Liver (tissue), 9 donors: Measurements from ENCODE around the gene CDH13. TPM values are rescaled to one million over a fixed set of nuclear protein-coding genes. Genes with fewer than 3 reads are reported as not detected.
A peak's percentile ranks its signal among the peaks of the same experiment; 100 is the strongest.

ENCODE experiments used
- DNase-seq: peaks from one replicate; pipeline ENCODE4 v3.0.0-alpha.2; 2017; ENCODE audit warnings: low spot score
- H3K27ac ChIP-seq, 2 donors: one replicate each; pipeline ENCODE4 v1.7.0; 2013; ENCODE audit warnings: inconsistent platforms in 2 of 2, low read length in 2 of 2, control low read depth in 1 of 2, low read depth in 1 of 2, mild to moderate bottlenecking in 1 of 2
- H3K27me3 ChIP-seq, 4 donors: one replicate each; pipeline versions ENCODE4 v1.6.1 to v1.7.0; 2013; ENCODE audit warnings: low read length in 3 of 4, inconsistent platforms in 1 of 4, mild to moderate bottlenecking in 1 of 4, moderate library complexity in 1 of 4; ENCODE audit not compliant: control insufficient read depth in 4 of 4, insufficient read depth in 4 of 4
- H3K36me3 ChIP-seq, 4 donors: one replicate each; pipeline versions ENCODE4 v1.6.1 to v1.7.0; 2013; ENCODE audit warnings: low read length in 3 of 4, mild to moderate bottlenecking in 3 of 4, low read depth in 1 of 4, moderate library complexity in 1 of 4; ENCODE audit not compliant: control insufficient read depth in 4 of 4, insufficient read depth in 3 of 4
- H3K4me1 ChIP-seq, 4 donors: one replicate each; pipeline versions ENCODE4 v1.6.1 to v1.7.0; 2013; ENCODE audit warnings: low read length in 3 of 4, mild to moderate bottlenecking in 3 of 4, moderate library complexity in 1 of 4; ENCODE audit not compliant: control insufficient read depth in 4 of 4, insufficient read depth in 4 of 4
- H3K4me3 ChIP-seq, 3 donors: one replicate each; pipeline versions ENCODE4 v1.6.1 to v1.7.0; 2013; ENCODE audit warnings: low read length in 3 of 3, control low read depth in 1 of 3, low read depth in 1 of 3, mild to moderate bottlenecking in 1 of 3
- H3K9ac ChIP-seq, 2 donors: one replicate each; pipeline ENCODE4 v1.7.0; 2013; ENCODE audit warnings: low read length in 2 of 2, mild to moderate bottlenecking in 2 of 2, moderate library complexity in 2 of 2, control low read depth in 1 of 2, low read depth in 1 of 2
- H3K9me3 ChIP-seq, 4 donors: one replicate each; pipeline versions ENCODE4 v1.6.1 to v1.7.0; 2013; ENCODE audit warnings: low read length in 3 of 4; ENCODE audit not compliant: control insufficient read depth in 4 of 4
- ATF3 ChIP-seq: IDR thresholded peaks from 2 replicates; pipeline ENCODE4 v1.6.1; 2016; ENCODE audit warnings: antibody characterized with exemption
- EGR1 ChIP-seq, 2 donors: IDR thresholded peaks; 2 replicates each; pipeline ENCODE4 v1.6.1; 2016 to 2018; ENCODE audit warnings: antibody characterized with exemption in 2 of 2, low read depth in 2 of 2
- FOXA1 ChIP-seq: IDR thresholded peaks from 2 replicates; pipeline ENCODE4 v1.6.1; 2016; ENCODE audit warnings: antibody characterized with exemption
- FOXA2 ChIP-seq: IDR thresholded peaks from 2 replicates; pipeline ENCODE4 v1.6.1; 2016; ENCODE audit warnings: antibody characterized with exemption
- GABPA ChIP-seq, 2 donors: IDR thresholded peaks in 1 of 2; conservative IDR thresholded peaks in 1 of 2; 2 replicates each; pipeline ENCODE4 v1.6.1; 2016; ENCODE audit warnings: antibody characterized with exemption in 2 of 2, mild to moderate bottlenecking in 1 of 2, moderate library complexity in 1 of 2
- HNF4A ChIP-seq, 2 donors: conservative IDR thresholded peaks; 2 replicates each; pipeline ENCODE4 v1.6.1; 2016; ENCODE audit warnings: antibody characterized with exemption in 2 of 2, mild to moderate bottlenecking in 2 of 2
- JUND ChIP-seq, 2 donors: IDR thresholded peaks; 2 replicates each; pipeline ENCODE4 v1.6.1; 2016; ENCODE audit warnings: antibody characterized with exemption in 2 of 2
- NR2F2 ChIP-seq: IDR thresholded peaks from 2 replicates; pipeline ENCODE4 v1.6.1; 2016; ENCODE audit warnings: antibody characterized with exemption
- RAD21 ChIP-seq, 2 donors: IDR thresholded peaks; 2 replicates each; pipeline ENCODE4 v1.6.1; 2016; ENCODE audit warnings: antibody characterized with exemption in 2 of 2, mild to moderate bottlenecking in 2 of 2
- REST ChIP-seq: IDR thresholded peaks from 2 replicates; pipeline ENCODE4 v1.6.1; 2016; ENCODE audit warnings: antibody characterized with exemption, mild to moderate bottlenecking
- SP1 ChIP-seq: IDR thresholded peaks from 2 replicates; pipeline ENCODE4 v1.6.1; 2018; ENCODE audit warnings: antibody characterized with exemption, mild to moderate bottlenecking
- TAF1 ChIP-seq: conservative IDR thresholded peaks from 2 replicates; pipeline ENCODE4 v1.6.1; 2016; ENCODE audit warnings: antibody characterized with exemption, mild to moderate bottlenecking
- ZBTB33 ChIP-seq: IDR thresholded peaks from 2 replicates; pipeline ENCODE4 v1.6.1; 2016; ENCODE audit warnings: antibody characterized with exemption
- WGBS: extraction: QIAGEN DNeasy Blood & Tissue Kit; methylation state at CpG from one replicate; pipeline ENCODE4 v1.1.7; 2013; 5-methylcytosine and 5-hydroxymethylcytosine counted together
- polyA plus RNA-seq, 2 donors: library from polyadenylated mRNA; stranded (reverse) in 1 of 2; unstranded in 1 of 2; fragments of 200-250 nt in 1 of 2; fragments of >200 nt in 1 of 2; fragmentation: Nextera tagmentation in 1 of 2; extraction: Ambion mirVana in 1 of 2; gene quantifications; one replicate each; pipeline versions ENCODE4 v1.2.1 to v1.2.3, GENCODE V29; 2013 to 2015
- total RNA-seq, 2 donors: library from RNA; depleted of rRNA; stranded (reverse); fragments of >200 nt; gene quantifications; one replicate each; pipeline ENCODE4 v1.2.3, GENCODE V29; 2014
- TF ChIP-seq, protein P1 (sequence below): IDR thresholded peaks from 2 replicates; pipeline ENCODE4 v1.6.1; 2016; ENCODE audit warnings: antibody characterized with exemption
- TF ChIP-seq, protein P2 (sequence below): fragments of 150-350 bp; IDR thresholded peaks from 2 replicates; pipeline ENCODE4 v1.5.1; 2017; ENCODE audit warnings: improper control_type of control experiment, low read depth, low read length; ENCODE audit not compliant: missing input control
- donor health status: healthy.
- donor health status: healthy.
- donor health status: healthy.
- donor health status: healthy.
- donor health status: healthy.

Gene CDH13
- total and polyA plus RNA-seq, 4 donors: 0.21 to 1.5 (median 0.58) TPM

DNA sequence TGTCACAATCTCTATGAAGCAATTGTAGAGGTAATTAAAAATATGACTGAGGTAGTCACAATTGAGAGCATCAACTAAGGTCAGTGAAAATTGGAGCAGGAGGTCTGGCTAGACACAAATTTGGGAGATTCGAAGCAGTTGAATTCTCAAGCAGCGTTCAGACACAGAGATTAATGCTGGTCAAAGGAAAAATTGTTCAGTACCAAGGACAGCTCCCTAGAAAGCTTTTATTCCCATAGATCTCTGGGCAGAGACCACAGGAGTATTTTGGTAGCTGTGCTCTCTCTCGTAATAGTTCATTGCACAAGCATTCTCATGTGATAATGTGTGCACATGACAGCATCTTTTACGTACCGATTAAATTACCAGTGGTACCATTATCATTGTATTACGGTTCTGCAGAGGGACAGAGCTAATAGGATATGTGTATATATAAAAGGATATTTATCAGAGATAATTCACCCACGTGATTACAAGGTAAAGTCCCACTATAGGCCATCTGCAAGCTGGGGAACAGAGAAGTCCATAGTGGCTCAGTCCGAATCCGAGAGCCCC, 793.5 kb downstream of the CDH13 start:
- H3K27me3 ChIP-seq: peaks cover 0 to 2% (median 0%) of the 10 kb centered on the region in 4 donors
- no peaks in the 10 kb centered on the region for H3K36me3 ChIP-seq
- H3K4me1 ChIP-seq: no peaks in the 10 kb centered on the region
- peak; percentile 99 for TF ChIP-seq REST
- TF ChIP-seq TAF1: no peak
- no peak for TF ChIP-seq RAD21 (IDR thresholded peaks at IDR 0.05)
- DNase-seq: no peak
- no peaks in the 10 kb centered on the region for H3K9me3 ChIP-seq
- WGBS: 62% methylated on average over 9 of the region's 9 CpGs
- H3K9ac ChIP-seq: no peak overlapping the region
- no peak overlapping the region for H3K27ac ChIP-seq
- H3K4me3 ChIP-seq: no peak overlapping the region

GRCh38 chr16:83433201-83433600, 806.4 kb downstream of the CDH13 start:
- no peaks in the 10 kb centered on the region for H3K36me3 ChIP-seq
- 65% methylated on average over 3 of the region's 3 CpGs for WGBS
- peaks cover 0 to 4% (median 0%) of the 10 kb centered on the region in 4 donors for H3K27me3 ChIP-seq
- no peak for DNase-seq
- no peak overlapping the region for H3K9ac ChIP-seq
- no peaks in the 10 kb centered on the region for H3K9me3 ChIP-seq
- no peak overlapping the region for H3K27ac ChIP-seq
- no peak overlapping the region for H3K4me3 ChIP-seq
- H3K4me1 ChIP-seq: no peaks in the 10 kb centered on the region
- TF ChIP-seq, protein P1, sequence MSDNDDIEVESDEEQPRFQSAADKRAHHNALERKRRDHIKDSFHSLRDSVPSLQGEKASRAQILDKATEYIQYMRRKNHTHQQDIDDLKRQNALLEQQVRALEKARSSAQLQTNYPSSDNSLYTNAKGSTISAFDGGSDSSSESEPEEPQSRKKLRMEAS: no peak
- TF ChIP-seq GABPA (IDR thresholded peaks at IDR 0.05 in 1 of 2, conservative IDR thresholded peaks at IDR 0.05 in 1 of 2): no peak
- TF ChIP-seq HNF4A (conservative IDR thresholded peaks at IDR 0.05): no peak
- TF ChIP-seq JUND (IDR thresholded peaks at IDR 0.05): no peak
- no peak for TF ChIP-seq EGR1 (IDR thresholded peaks at IDR 0.05; ENCODE audit: low read depth in 2 of 2)
- no peak for TF ChIP-seq SP1
- no peak for TF ChIP-seq FOXA1
- no peak for TF ChIP-seq ATF3
- no peak for TF ChIP-seq NR2F2

DNA sequence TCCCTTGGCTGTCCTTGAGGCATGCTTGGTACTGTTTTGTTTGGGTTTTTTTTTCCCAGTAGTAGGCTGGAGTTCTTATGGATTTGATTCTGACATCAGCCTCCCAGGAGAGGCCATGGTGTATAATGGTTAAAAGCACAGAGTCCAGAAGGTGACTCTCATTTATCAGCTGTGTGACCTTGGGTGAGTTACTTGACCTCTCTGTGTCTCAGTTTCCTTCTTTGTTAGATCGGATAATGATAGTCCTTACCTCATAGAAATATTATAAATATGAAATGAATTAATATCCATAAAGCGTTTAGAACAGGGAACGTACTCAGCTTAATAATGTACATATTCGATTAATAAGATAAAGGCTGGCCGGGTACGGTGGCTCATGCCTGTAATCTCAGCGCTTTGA, 810.3 kb downstream of the CDH13 start:
- TF ChIP-seq, protein P1: no peak
- TF ChIP-seq FOXA1: no peak
- no peak for TF ChIP-seq ZBTB33
- no peak for TF ChIP-seq EGR1 (IDR thresholded peaks at IDR 0.05; ENCODE audit: low read depth in 2 of 2)
- no peak for TF ChIP-seq GABPA (IDR thresholded peaks at IDR 0.05 in 1 of 2, conservative IDR thresholded peaks at IDR 0.05 in 1 of 2)
- no peak for TF ChIP-seq FOXA2
- no peak for TF ChIP-seq TAF1
- TF ChIP-seq HNF4A (conservative IDR thresholded peaks at IDR 0.05): no peak
- no peak for TF ChIP-seq NR2F2
- TF ChIP-seq, protein P2, sequence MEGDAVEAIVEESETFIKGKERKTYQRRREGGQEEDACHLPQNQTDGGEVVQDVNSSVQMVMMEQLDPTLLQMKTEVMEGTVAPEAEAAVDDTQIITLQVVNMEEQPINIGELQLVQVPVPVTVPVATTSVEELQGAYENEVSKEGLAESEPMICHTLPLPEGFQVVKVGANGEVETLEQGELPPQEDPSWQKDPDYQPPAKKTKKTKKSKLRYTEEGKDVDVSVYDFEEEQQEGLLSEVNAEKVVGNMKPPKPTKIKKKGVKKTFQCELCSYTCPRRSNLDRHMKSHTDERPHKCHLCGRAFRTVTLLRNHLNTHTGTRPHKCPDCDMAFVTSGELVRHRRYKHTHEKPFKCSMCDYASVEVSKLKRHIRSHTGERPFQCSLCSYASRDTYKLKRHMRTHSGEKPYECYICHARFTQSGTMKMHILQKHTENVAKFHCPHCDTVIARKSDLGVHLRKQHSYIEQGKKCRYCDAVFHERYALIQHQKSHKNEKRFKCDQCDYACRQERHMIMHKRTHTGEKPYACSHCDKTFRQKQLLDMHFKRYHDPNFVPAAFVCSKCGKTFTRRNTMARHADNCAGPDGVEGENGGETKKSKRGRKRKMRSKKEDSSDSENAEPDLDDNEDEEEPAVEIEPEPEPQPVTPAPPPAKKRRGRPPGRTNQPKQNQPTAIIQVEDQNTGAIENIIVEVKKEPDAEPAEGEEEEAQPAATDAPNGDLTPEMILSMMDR: no peak
- no peak for TF ChIP-seq SP1
- 90% methylated on average over 7 of the region's 7 CpGs for WGBS
- Histone ChIP-seq H3K4me1 (no peaks in the 10 kb centered on the region), H3K4me3 (no peak overlapping the region), H3K27me3 (no peaks in the 10 kb centered on the region), H3K27ac (no peak overlapping the region), H3K9me3 (no peaks in the 10 kb centered on the region), H3K36me3 (no peaks in the 10 kb centered on the region), H3K9ac (no peak overlapping the region)
- no peak for DNase-seq
